Skin epidermis (tissue), 12 donors: ENCODE measurements around the gene GOLGA6L7.
"Not testable (repeated sequence)": the region's sequence is repeated elsewhere in the genome, so short reads cannot be mapped to it uniquely, and the experiment has no call there.

Source experiments
- H3K27ac ChIP-seq, 21 experiments: fragments of 200-600 bp; sonication (generic) in 11 of 21; one replicate each; pipeline ENCODE4 v1.5.0; 2020; ENCODE audit warnings: mild to moderate bottlenecking in 3 of 21, inconsistent platforms in 2 of 21, moderate library complexity in 2 of 21
- H3K4me3 ChIP-seq, 7 experiments: fragments of 200-600 bp; sonication (generic) in 2 of 7; one replicate each; pipeline ENCODE4 v1.5.0; 2020; ENCODE audit warnings: inconsistent platforms in 2 of 7, mild to moderate bottlenecking in 2 of 7, moderate library complexity in 1 of 7

Gene GOLGA6L7

DNA sequence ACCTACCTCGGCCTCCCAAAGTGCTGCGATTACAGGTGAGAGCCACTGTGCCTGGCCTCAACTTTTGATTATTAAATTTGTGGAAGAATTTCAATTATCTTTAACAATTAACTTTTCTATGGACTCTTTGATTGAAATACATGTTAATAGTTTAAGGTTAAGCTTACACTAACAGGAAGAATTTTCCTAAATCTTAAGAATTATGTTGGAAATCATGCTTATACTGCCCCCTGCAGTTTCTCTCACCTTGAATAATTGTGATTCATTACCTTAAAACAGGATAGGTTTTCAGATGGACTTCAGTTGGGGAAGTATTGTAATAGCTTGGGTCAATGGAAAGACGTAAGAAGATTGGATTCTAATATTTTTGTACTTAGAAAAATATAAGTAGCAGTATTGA lies 54.2 kb downstream of the GOLGA6L7 start:
- H3K4me3 ChIP-seq, H3K27ac ChIP-seq: not testable (repeated sequence)
